Skeletal muscle cell (primary cell): Measurements from ENCODE around the gene CTU1.

Source experiments
- DNase-seq: peaks from one replicate; pipeline ENCODE4 v3.0.0-alpha.2; 2010; ENCODE audit warnings: low read depth
- H3K4me3 ChIP-seq: 2 replicates; pipeline ENCODE4 v1.5.1; 2011; ENCODE audit warnings: low read depth, mild to moderate bottlenecking, control low read depth, low read length, moderate library complexity

CTU1 gene

DNA sequence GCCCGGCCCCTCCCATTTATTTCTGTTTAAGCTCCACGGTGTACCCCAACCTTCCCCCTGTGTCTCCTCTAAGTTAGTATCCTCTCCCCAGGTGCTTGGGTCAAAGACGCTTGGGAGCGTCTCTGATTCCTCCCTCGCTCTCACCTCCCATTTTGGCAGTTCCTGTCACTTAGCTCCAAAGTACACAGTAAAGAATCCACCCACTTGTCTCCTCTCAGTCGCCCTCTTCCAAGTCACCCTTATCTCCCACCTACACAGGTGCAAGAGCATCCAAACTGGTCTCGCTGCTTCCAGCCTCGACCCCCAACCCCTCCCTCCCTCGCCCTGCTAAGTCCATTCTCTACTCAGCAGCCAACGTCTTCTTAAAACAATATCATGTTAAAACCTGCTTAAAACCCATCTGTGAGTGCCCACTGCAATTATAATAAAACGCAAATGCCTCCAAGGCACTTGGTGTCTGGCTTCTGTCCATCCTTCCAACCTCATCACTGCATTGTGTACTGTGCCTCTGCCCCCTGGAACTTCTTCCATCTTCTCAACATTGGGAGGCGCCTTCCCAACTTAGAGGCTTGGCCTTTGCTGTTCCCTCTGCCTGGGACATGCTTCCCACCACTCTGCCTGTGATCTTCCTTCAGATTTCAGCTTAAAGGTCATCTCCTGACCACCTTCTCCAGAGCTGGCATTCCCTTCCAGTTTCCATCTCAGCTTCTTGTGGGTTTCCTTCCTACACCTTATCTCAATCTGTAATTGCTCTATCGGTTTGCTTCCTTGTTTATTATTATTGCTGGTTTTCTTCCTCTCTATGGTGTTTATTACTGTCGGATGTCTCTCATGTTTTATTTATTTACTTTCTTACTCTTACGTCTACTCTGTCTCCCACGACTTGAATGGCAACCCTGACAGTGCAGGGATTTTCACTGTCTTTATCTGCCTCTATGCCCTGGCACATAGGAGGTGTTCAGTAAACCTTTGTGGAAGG is 16.0 kb downstream of the CTU1 start:
- no peak overlapping the region for H3K4me3 ChIP-seq
- no peak for DNase-seq

DNA sequence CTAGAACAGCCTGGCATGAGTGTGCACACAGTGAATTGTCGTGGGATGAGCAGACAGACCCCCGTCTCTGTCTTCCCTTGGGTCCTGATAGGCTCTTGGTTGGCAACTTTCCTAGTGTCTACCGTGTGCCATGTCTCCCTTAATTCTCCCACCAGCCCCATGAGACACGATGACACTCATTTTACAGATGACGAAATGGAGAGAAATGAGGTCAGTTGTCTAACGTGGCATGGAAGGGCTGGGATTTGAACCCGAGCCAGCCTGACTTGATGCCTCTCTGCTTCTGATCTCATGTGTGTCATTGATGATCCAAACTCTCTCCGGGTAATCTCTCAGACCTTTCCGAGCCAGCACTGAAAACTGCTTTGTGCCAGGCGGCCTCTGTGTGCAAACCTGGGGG is 17.1 kb downstream of the CTU1 start:
- no peak overlapping the region for H3K4me3 ChIP-seq
- no peak for DNase-seq

DNA sequence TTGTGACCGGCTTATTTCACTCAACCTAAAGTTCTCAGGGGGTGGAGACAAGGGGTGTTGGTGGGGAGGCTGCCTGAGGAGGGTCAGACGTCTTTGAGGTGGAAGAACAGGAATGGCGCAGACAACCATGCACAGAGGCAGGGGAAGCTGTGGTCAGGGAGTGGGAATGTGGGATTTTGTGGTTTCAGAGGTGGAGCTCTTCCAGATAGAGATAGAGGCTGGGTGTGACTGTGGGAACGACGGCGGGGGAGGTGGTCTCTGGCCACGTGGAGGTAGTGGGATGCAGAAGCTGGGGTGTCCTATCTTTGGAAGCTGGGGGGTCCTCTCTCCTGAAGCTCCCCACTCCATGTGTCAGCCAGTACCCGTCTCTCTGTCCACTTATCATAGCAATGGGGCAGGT is 17.7 kb downstream of the CTU1 start:
- DNase-seq, result no peak
- no peak overlapping the region for H3K4me3 ChIP-seq

DNA sequence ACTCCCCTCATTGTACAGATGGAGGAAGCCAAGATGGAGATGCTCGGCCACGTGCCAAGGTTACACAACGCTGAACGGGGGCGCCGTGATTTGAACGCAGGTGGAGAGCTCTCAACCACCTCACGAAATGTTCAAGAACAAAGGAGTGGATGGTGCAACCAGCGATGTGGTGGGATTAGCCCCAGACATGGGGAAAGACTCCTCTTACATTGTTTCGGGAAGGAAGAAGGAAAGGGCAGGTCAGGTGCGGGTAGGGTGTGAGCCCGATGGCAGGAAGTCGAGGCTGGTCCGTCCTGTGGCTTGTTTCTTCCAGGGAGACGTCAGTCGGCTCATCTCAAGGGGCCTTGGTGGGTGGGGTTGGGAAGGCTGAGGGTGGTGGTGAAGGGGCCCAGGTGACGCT is 18.4 kb downstream of the CTU1 start:
- H3K4me3 ChIP-seq, result no peak overlapping the region
- DNase-seq, result no peak

DNA sequence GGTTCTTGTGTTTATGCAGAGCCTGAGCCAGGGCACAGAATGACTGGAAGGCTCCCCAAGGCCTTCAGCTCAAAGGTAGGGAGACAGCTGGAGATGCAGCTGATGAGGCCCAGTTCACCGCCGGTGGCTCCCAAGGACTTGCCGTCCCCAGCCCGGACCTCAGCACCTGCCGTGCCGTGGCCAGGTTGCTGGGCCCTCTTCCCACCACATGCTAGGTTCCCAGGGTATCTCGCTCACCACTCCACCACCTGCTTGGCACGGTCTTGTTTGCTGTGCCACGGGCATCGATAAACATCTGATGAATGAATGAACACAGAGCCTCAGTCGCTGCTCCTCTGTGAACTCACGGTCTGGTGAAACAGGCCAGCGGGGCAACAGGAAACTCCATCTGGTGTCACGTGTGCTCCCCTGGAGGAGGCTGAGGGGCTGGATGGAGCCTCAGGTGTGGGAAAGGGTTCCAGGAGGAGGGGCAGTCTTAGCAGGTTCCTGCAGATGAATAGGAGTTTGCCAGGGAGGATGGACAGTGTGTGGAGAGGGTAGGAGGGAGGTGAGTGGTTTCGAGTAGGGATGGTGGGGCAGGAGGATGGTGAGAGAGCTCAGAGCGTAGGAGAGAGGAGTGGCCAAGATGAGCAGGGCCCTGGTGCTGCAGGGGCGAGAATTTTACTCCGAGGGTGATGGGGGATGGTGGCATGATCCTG is 21.9 kb downstream of the CTU1 start:
- DNase-seq, result no peak
- H3K4me3 ChIP-seq, result no peak overlapping the region

DNA sequence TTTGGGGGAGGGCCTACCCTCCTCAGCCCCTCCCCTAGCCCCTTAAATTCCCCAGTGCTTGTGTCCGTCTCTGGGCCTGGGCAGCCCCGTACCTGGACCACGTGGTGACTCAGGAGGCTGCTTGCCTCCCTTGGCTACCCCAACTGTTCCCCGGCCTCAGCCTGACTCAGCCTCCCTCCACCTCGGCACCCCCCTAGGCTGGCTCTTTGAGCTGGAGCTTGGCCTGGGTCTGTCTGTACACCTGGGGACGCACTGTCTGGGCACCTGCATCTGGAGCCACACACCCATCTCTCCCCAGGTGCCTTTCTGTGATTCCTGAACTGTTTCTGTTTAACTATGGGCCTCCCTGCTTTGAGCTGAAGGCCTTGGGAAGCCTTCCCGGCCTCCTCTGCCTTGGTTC is 23.7 kb downstream of the CTU1 start:
- no peak for DNase-seq
- H3K4me3 ChIP-seq, result no peak overlapping the region

DNA sequence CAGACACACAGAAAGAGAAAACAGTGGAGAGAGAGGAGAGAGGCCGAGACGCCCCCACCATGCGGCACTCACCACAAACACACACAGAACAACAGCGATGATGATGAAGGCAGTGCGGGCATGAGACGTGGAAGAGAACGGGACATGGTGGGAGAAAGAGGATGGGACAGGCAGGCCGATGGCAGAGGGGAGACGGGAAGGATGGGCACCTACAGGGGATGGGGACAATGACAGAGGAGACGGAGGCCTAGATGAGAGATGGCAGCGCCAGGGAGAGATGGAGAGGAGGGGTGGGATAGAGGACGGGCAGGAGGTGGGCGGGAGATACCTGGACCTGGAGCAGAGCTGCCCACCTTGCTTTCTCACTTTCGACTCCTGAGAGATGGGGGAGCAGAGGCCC is 24.4 kb downstream of the CTU1 start:
- no peak overlapping the region for H3K4me3 ChIP-seq
- DNase-seq, result no peak

DNA sequence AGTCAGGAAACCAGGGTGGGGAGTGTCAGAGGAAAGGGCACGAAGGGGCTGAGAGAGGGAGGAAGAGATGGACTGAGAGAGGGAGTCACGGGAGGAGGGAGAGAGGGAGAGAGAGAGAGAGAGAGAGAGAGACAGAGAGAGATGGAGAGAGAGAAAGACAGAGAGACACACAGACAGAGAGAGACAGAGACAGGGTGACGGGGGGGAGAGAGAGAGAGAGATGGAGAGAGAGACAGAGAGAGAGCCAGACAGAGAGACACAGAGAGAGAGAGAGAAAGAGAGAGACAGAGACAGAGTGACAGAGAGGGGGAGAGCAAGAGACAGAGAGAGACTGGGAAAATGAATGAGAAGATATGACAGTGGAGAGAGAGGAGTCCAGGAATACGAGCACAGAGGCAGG is 25.0 kb downstream of the CTU1 start:
- no peak for DNase-seq
- no peak overlapping the region for H3K4me3 ChIP-seq

DNA sequence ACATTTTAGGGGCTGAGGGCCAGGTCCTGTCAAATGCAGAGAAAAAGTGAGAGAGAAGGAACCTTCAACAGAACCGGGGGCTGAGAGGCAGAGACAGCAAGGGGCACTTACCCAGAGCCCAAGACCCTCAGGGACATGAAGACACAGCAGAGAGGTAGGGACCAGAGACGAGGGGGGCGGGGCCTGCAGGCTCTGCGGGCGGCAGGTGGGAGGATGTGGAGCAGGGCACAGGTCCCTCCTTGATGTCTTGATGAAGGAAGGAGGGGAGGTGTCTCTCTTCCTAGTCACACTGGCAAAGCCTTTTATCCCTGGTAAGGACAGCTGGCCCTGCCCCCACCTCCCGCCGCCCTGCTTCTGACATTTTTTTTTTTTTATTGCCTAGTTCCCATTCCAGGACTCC is 25.6 kb downstream of the CTU1 start, which contains the start of gene KLK14:
KLK14 (minus strand) TSS at position 277 of the 400 bp plus-strand sequence; CDS start at position 4, 273 bp downstream.
- no peak within 1 kb of the TSS for H3K4me3 ChIP-seq
- no peak for DNase-seq

DNA sequence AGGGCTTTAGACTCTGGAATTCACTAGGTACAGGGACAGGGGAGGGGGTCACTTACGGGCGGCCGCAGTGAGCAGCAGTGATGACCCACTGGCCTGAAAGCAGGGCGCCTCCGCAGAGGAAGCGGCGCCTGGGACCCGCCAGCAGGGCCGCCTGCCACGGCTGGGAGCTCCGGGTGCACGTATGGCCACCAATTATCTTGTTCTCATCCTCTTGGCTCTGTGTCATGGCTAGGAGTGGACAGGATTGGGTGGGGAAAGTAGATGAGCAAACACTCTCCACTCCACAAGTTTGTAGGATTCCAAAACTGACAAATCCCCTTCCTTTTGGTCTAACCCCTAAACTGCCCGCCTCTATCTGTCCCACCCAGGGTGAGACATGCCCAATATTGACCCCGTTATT is 26.7 kb downstream of the CTU1 start:
- no peak for DNase-seq
- no peak overlapping the region for H3K4me3 ChIP-seq

DNA sequence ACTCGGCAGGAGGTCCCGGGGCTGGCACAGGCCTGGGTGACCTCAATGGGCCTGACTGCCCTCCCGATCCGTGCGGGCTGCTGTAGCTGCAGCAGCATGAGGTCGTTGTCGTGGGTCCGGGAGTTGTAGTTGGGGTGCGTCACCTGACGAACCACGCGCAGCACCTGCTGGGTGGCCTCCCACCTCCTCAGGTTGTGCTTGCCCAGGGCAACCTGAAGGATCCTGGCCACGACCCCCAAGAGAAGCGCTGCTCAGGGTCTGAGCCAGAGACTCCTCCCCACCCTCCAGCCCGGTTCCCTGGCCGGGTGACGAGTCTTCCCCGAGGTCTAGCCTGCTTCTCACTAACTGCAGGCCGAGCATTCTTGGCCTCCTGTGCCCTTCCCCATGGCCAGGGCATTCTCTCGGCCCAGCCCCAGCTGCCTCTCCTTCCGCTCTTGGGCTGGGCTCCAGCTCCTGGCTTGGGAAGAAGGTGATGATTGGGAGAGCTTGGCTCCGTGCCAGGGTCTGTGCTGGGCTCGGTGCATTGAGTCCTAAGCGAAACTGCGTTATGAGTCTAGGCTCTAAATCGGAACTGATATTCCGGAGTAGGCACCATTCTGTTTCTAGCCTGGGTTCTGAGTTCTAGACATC is 28.6 kb downstream of the CTU1 start:
- no peak for DNase-seq
- H3K4me3 ChIP-seq, result no peak overlapping the region

DNA sequence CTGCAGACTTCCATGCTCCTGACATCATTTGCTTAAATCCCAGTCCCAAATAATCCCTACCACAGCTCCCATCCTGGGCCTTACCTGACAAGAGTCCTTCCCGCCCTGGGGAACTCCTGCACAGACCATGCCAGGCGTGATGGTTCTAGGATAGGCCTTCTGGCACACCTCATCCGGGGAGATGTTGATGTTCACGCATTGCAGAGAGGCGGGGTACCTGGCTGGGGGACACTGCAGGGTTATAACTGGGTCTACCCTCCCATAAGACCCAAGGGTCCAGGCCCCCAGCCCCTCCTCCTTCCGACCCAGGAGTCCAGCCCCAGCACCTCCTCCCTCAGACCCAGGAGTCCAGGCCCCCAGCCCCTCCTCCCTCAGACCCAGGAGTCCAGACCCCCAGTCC is 29.5 kb downstream of the CTU1 start:
- no peak overlapping the region for H3K4me3 ChIP-seq

DNA sequence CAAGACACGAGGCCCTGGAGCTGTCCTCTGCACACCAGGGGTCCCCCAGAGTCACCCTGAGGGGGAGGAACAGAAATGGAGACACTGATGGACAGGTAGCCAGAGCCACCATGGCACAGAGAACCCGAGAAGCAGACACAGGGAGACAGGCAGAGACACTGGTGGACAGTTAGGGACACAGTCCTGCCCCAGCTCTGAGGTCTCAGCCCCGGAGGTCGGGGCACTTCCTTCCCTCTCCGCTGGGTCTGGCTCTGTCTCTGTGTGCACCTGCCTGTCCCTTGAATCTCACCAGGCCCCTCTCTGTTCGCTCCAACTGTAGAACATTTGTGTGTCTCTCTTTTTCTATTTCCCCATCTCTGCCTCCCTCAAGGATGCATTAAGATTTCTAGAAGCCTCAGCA is 30.1 kb downstream of the CTU1 start:
- no peak for DNase-seq
- no peak overlapping the region for H3K4me3 ChIP-seq

More for the DNA sequence above, 29.5 kb downstream of the CTU1 start:
- no peak for DNase-seq

DNA sequence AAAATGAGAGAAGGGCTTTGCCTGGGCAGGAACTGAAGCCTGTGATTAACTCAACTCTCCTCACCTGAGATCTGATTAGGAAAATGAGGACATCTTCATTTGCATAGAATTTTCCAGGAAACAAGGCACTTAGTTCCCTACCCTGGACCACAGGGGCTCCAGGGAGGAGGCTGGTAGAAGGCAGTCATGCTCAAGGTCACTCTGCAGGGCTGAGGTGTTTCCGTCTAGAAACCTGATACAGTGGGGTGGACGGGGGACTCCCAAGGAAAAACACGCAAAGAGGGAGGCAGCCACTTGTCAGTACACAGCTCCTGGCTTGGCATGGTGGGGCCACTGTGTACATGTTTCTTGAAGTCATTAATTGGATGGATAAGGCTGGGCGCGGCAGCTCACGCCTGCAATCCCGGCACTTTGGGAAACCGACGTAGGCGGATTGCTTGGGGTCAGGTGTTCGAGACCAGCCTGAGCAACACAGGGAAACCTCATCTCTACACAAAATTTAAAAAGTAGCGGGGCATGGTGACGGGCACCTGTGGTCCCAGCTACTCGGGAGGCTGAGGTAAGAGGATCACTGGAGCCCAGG is 31.5 kb downstream of the CTU1 start:
- no peak for DNase-seq
- H3K4me3 ChIP-seq, result no peak overlapping the region

DNA sequence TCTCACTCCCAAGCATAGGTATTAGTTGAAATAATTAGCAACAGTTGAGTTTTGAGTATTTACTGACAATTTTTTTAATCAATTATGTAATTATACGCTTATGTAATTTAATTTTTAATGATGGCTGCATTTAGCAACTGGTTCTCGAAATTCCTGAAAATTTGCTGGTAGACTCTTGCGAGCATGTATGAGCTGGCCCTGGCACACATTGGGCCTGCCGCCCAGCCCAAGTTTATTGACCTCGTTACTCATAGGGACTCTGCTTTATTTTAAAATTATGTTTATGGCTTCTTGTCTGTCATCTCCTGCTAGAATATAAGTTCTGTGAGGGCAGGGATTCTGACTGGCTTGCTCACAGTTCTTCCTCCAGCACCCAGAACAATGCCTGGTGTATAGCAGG is 32.2 kb downstream of the CTU1 start:
- H3K4me3 ChIP-seq, result no peak overlapping the region
- DNase-seq, result no peak

DNA sequence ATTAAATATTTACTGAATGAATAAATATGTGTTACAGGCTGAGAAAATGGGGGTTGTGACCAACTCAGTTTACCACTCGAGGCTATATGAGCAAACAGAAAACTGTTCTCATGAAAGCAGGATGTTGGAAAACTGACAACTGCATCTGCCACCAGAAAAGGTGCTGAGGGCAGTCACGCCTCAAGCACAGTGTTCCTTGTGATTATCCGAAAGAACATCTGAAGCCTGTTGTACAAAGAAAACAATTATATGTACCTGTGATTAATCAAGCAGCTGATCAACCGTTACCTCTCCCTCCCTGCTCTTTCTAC is 37.2 kb downstream of the CTU1 start:
- H3K4me3 ChIP-seq, result no peak overlapping the region
- no peak for DNase-seq

DNA sequence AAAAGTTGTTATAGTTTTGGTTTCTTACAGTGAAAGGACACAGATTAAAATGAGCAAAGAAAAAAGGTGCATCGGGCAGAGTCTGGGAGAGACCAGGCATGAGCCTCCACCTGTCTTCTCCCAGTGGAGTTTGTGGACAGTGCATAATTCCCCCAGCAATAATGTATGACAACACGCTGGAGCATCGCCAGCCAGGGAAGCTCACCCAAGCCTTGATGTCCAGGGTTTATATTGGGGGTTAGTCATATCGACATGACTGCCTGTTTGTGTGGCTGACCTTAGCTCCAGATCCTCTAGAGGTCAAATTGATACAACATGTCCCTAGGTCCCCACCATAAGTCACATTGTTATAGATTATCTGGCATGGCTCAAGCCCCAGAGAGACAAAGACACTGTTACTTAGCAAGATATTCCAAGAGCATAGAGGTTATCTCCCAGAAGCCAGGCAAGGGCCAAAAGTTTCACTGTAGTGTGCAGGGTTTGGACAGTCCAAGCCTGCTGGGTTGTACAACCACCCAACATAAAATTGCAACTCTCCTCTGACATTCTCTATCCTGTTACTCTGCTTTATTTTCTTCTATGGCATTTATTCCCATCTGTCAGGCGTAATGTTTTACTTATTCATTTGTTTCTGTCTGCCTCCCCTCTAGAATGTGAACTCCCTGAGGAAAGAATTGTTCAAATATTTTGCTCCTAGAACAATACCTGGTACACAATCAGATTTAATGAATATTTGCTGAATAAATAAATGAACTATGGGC is 37.7 kb downstream of the CTU1 start:
- H3K4me3 ChIP-seq, result no peak overlapping the region
- no peak for DNase-seq

DNA sequence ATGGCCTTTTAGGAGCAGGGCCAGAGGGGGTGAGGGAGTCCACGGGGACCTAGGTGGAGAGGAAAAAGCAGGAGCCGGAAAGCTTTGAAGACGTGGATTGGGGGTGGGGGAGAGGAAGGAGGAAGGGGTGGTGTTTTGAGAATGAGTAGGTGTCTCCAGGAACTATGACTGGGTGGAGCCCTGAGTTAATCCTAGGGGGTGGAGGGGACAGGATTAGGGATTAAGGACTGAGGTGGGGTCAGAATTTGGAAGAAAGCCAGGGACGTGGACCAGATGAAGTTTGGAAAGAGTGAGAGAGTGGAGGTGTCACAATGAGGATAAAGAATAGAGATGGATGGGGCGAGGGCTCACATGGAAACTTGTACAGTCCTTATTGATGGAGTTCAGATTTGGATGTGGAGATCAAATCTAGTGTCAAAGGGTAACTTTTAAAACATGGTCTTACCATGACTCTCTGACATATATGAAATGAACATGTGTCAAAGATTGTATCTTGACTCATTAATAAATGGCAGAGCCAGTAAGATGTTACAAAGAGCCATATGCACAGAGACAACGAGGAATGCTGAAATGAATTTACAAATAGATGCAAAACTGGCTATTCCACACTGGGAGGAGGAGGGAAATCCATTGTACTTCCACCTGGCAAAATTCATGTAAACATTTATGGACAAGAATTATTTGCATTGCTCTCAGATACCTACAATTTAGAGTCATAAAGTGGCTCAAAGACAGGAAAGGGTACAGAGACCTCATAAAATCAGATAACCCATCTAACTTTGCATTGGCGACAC is 41.6 kb downstream of the CTU1 start:
- DNase-seq, result no peak
- no peak overlapping the region for H3K4me3 ChIP-seq
